HG03432 (cell line): ENCODE data around the gene SH2D5.
"Not testable (repeated sequence)": the region's sequence is repeated elsewhere in the genome, so short reads cannot be mapped to it uniquely, and the experiment has no call there.

Experiments used
- ATAC-seq: cut with Tn5 transposase; IDR thresholded peaks from one replicate; pipeline ENCODE4 v1.9.1; 2021; ENCODE audit warnings: mild to moderate bottlenecking, moderate library complexity; ENCODE audit not compliant: unreplicated experiment

The SH2D5 gene

DNA sequence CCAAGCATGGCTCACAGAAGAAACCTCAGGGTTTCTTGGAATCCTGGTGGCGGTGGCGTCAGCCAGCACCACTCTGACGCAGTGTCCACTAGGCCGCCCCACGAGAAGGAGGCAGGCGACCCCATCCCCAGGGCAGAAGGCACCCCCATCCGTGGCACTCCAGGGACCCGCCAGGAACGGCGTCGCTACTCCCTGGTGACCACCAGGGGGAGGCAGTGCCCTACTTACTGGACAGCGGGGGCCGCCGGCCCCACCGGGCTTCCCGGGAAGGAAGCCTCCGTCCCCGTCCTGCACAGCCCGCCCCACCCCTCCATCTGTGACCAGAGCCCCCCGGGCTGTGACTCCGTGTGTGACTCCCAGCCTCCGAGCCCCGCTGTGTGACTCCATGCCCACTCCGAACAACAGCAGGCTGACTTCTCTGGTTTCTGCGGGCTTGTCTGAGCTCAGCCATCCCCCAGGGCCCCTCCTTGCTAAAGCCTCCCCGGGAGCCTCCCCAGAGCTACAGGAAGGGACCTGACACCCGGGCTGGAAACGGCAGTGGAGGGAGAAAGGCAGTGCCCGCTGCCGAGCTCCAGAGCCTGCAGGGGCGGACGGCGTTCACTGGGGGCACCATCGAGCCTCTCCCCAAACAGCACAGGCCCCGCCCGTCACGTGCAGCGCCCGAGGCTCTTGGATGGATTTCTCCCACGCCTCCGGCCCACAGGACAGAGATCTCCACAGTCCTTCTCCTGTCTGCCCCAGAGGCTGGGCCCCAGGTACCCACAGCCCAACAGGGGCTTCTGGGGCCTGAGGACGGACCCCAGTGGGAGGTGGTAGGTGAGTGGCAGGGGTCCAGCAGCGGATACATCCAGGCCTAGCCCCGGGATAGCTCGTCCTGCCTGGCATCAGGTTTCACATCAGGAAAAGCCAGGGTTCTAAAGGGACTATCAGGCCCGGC is 35.8 kb downstream of the SH2D5 start:
- peak; percentile 76 for ATAC-seq

DNA sequence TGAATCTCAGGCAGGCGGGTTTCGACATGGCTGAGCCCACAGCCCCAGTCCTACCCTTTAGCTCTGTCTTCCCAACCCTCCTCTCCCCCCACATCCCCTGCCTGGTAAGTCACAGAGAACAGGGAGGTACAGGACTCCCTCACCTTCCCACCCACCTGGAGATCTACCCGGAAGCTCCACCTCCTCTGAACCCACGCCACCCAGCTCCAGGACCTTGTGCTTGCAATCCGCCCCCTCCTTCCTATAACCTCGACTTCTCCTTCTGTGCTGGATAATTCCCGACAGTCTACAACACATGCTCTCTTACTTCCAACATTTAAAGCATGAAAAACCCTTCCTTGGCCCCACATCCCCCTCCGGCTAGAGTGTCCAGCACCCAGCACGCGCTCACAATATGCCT is 37.0 kb downstream of the SH2D5 start:
- no peak for ATAC-seq

DNA sequence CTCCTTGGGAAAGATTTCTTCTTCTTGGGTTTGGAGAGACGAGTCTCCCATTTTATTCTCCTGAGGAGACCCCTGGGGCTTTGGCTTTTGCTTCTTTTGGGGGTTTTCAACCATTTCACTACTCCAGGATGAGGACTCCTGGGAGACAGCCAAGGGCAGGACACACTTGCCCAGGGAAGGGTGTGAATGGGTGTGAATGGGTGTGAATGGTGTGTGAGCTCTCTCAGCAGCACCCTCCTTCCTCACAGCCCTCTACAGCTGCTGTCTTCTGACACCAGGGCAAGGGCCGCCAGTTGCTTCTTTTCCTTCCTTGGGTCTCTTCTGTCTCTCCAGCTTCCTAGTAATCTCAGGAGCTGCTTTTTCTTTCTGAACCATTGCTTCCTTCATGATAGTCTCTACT is 38.9 kb downstream of the SH2D5 start:
- no peak for ATAC-seq

DNA sequence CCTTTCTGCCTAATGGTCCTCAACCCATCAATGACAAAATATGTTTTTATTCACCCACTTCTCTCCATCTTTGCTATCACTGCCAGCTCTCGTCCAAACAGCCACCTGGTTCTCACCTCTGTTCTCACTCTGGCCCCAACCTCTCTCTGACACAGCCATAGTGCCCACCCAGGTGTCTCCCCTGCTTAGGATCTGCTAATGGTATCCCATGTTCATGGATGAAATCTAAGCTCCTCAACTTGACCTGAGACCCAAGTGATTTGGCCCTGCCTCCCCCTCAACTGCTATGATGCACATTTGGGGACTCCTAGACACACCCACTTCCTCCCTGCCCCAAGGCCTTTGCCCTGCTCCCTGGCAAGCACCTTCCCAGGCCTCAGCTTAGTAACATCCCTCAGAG is 40.6 kb downstream of the SH2D5 start:
- ATAC-seq = no peak

DNA sequence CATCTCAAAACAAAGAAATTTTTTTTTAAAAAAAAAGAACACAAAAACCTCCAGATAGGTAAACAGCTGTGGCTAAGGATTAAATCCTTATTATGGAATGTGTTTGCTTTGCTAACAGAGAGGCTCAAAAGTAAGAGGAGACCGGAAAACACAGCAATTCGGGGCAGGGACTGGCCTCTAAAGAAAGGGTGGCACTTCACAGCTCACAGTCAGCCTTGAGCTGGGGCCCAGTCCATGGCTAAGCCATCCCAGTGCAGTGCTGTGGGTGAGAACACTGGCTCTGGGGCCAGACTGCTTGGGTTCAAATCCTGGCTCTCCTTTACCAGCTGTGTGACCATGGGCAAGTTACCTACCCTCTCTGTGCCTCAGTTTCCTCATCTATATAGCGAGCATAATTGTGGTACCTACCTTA is 42.9 kb downstream of the SH2D5 start:
- ATAC-seq = no peak

DNA sequence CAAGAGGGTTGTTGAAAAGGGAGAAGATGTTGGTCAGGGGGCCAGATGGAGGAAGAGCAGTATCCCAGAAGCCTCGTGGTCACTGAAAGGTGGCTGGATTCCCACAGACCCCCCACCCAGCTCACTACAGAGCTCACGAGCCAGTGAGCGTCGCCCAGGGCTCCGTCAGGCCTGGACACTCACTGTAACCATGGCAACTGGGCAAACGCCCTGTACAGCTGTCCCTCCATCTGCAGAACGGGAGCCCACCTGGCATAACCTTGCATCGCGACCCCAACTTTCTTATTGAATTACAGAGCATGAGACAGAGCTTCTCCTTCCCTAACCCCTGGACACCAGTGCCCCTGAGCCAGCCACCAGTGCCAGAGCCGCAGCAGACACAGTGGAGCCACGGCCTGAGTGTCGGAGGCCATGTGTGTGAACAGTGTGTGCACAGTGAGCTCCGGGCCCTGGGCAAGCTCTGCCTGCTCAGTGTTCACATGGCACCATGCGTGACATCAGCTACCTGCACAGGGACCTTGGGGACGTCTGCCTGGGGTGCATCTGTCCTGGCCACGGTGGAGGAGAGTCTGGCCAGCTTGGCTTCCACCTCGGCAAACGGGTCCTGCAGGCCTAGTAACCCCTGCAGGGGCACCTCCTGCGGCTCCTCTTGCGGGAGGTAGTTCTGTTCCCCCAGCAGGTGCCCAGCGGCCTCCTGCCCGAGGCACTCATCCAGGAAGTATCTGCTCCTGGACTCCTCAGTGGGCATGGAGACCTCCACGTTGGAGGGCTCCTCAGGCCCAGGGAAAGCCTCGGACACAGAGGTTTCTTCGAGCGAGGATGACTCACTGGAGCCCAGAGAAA is 45.4 kb downstream of the SH2D5 start:
- ATAC-seq = no peak

DNA sequence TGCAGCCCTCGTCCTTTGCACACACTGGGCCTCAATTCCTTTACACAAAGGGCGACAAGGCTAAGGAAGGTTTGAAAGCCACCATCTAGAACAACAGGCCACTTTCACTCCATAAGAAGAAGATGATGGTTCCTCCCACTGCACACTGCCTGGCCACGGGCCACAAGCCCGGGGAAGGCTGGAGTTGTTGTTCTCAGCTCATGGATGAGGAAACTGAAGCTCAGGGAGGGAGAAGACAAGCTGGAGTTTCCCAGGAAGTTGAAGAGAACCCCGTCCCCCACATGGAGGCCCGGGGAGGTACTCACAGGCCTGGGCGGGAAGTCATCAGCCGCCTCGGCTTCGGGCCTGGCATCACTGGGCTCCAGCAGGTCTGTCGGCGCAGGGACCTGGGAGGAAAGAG is 46.8 kb downstream of the SH2D5 start:
- ATAC-seq = no peak

DNA sequence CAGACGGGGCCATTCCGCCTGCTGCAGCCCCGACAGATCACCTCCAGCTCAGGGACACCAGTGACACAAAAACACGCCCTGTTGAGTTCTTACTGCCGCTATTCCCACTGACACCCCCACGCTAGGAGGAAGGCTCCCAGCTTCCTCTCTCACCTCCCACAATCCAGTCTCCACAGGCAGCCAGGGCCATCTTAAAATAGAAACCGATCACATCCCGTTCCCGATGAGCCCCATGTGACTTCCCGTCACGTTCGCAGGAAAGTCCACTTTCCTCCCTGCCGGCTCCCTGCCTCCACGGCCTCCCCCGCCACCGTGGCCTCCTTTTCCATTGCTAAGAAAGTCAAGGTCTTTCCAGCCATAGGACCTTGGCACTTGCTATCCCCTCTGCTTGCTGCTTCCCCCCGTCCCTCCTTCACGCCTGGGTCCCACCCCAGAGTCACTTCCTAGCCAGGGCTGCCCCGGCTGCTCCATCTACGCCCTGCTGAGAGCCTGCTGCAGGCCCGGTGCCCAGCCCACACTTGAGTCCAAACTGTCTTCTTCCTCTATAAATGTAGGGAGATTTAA is 47.3 kb downstream of the SH2D5 start:
- ATAC-seq = no peak

DNA sequence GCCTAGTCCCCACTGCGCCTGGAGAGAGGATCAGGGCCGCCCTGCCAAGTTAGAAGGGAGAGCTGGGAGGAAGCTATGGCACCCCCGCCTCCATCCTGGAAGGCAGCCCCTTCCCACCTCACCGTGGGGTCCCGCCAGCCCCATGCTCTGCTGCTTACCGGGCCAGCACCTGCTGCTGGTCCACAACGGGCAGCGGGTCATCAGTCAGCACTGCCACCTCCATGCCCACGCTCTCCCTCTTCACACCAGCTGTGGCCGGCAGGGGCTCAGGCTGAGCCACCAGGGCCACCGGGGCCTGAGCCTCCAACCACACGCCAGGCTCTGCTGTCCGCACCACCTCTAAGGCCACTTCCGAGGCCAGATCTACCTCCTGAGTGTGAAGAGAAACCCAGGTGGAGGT is 47.9 kb downstream of the SH2D5 start:
- ATAC-seq = no peak

DNA sequence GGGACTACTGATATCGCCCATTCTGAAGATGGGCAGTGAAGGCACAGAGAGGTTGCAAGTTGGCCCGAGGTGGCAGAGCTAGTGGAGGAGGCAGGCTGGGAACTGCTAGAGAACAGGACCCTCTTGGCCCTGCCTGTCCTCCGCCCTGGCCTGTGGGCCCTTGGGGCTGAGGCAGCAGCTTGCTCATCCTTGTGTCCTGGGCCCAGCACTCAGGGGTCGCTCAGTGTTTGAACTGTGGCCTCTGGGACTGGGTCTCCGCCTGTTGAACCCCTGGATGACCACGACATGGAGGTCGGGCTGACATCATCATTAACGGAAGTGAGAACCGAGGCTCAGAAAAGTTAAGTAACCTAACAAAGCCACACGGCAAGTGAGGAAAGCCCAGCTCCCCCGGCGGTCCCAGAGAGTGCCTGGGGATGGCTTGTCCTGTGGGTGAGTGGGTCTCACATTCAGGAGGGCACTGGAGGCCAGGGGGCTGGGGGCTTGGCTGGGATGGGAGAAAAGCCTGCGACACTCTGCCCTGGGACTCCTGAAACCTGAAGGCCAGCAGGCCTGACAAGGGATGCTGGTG is 48.4 kb downstream of the SH2D5 start:
- ATAC-seq = no peak

DNA sequence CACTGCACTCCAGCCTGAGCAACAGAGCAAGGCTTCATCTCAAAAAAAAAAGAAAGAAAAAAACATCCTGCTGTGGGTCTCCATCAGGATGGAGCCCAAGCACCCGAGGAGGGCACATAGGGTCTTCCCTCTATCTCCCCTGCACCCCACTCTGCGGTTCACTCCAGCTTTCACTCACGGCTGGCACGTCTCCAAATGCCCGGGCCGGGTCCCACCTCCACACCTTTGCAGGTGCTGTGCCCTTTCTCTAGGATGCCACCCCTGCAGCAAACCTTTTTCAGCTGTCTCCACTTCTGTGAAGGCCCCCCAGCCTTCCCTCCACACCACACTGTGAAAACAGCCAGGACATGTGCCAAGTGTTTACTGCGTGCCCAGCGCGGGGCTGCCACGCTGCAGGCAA is 48.9 kb downstream of the SH2D5 start:
- no peak for ATAC-seq

DNA sequence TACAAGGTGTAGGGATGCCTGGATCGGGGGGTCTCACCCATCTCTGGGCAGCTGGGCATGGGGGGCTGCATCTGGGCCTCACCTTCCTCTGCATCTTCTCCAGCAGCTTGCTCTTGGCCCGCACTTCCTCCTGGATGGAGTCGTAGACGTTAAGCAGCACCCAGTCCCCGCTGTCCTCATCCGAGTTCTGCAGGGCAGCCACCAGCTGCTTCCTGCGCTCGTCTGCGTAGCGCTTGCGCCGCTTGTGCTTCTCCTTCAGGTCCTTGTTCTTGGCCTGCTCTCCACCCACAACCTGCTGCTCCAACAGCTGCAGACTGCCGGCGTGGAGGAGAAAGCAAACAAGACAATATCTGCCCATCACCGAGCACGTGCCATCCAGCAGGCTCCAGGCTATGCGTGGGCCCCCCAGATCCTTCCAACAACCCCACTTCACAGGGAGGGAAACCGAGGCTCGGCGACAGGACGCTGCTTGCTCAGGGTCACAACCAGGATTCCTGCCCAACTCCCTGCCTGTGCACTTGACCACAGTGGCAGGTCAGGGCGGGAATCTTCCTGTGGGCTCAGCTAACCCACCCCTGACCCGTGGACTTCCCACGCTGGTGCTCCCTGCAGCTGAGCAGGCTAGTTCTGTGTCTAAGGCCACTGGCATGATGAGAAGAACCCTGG is 49.8 kb downstream of the SH2D5 start:
- no peak for ATAC-seq

DNA sequence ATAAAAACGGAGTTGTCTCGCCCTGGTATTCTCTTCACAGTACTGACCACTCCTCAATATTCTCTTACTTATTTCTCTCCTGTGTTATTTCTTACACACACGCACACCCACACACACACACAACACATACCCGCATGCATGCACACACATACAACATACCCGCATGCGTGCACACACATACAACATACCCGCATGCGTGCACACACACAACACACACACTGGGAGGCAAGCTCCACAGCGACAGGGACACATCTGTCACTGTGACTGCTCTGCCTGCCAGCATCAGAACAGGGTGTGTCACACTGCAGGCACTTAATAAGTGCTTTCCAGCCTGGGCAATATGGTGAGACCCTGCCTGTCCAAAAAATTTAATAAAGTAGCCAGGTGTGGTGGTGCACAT is 50.5 kb downstream of the SH2D5 start:
- ATAC-seq = no peak

DNA sequence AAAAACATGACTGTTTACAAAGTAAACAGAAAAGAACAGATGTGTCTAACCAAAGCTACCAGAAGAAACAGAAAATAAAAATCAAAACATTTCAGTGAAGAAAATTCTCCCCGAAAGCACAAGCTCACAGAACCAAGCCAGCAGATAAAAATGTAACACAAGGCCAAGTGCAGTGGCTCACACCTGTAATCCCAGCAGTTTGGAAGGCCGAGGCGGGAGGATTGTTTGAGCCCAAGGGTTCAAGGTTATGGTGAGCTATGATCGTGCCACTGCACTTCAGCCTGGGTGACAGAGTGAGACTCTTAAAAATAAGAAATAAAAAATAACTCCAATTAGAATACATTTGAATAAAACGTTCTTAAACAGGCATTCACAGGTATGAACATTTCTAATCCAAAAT is 52.2 kb downstream of the SH2D5 start:
- ATAC-seq = no peak

DNA sequence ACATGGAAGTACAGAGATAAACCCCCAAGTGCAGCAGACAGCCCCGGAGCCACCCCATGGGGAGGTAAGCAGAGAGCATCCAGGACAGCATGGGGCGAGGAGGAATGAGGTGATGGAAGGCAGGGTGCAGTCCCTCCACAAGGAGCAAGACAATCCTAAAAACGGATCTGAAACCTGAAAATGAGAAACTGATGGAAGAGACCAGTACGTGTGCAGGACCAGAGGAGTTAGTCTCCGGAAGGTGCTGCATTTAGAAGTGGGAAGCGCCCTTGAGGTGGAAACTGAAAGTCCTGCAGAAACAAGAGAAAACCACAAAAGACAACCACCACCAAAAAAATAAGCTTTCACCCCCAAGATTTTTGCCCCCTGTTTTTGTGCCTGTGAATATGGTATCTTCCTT is 53.9 kb downstream of the SH2D5 start:
- ATAC-seq = no peak

DNA sequence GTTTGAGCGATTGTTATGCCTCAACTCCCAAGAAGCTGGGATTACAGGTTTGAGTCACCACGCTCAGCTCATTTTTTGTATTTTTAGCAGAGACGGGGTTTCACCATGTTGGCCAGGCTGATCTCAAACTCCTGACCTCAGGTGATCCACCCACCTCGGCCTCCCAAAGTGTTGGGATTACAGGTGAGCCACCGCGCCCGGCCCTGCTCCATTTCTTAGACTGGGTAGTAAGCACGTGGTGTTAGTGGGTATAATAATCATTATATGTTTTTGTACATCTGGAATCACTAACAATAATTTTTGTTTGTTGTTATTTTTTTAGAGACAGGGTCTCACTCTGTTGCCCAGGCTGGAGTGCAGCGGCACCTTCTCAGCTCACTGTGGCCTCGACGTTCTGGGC is 58.9 kb downstream of the SH2D5 start:
- ATAC-seq = not testable (repeated sequence)

DNA sequence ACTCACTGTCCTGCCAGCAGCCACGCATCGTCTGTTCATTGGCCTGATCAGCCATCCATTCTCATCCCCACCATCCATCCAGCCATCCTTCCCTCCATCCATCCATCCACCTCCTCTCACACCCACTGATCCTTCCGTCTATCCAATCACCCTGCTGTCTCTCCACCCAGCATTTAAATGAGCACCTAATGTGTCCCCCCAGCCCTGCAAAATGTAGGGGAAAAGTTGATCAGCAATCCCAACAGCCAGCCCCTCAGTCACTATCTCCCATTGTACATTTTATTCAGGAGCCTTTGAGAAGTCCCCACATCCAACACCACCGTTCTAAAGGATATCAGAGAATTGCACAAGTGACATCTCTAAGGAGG is 60.3 kb downstream of the SH2D5 start:
- no peak for ATAC-seq

DNA sequence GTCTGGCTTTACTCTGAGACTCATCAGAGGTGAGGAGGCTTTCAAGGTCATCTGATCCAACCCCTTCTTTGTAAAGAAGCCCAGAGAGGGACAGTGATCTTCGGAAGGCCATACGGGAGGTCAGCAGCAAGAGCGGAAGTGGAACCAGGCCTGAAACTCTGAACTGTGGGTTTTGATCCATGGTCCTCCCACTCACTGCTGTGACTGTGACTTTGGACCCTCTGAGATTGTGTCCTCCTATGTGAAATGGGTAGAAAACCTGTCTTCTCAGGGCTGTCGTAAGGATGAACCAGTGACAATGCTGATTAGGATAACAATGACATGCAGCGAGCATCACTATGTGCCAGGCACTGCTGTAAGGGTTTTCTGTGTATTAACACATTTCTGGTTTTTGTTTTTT is 61.6 kb downstream of the SH2D5 start:
- ATAC-seq = no peak
